OCI-LY7 (cell line): ENCODE data around the gene POU2F3.

Experiments used
- CTCF ChIP-seq: fragments of 200-600 bp; sonication (generic); conservative IDR thresholded peaks from 2 replicates; pipeline ENCODE4 v1.5.1; 2014; ENCODE audit warnings: mild to moderate bottlenecking, antibody characterized with exemption, low read length, moderate library complexity, mixed read lengths
- EZH2phosphoT487 ChIP-seq: fragments of 200-600 bp; sonication (generic); IDR thresholded peaks from 2 replicates; pipeline ENCODE4 v1.6.1; 2018; ENCODE audit warnings: low read depth, borderline replicate concordance, mild to moderate bottlenecking, mixed run types, antibody characterized with exemption, low read length, moderate library complexity, mixed read lengths

- TF ChIP-seq CTCF = no peak
- no peak for TF ChIP-seq EZH2phosphoT487
Measured at GRCh38 chr11:120241277-120241676, 1.3 kb downstream of the POU2F3 start.
